Erythroblast (primary cell): ENCODE data around the gene SLC9C1.

Experiments used
- GATA1 ChIP-seq: IDR thresholded peaks from 2 replicates; pipeline ENCODE4 v1.6.1; 2011; ENCODE audit warnings: low read depth, mild to moderate bottlenecking, control low read depth, low read length, moderate library complexity
- POLR2A ChIP-seq: IDR thresholded peaks from 2 replicates; pipeline ENCODE4 v1.6.1; 2011; ENCODE audit warnings: mild to moderate bottlenecking, low read length

DNA sequence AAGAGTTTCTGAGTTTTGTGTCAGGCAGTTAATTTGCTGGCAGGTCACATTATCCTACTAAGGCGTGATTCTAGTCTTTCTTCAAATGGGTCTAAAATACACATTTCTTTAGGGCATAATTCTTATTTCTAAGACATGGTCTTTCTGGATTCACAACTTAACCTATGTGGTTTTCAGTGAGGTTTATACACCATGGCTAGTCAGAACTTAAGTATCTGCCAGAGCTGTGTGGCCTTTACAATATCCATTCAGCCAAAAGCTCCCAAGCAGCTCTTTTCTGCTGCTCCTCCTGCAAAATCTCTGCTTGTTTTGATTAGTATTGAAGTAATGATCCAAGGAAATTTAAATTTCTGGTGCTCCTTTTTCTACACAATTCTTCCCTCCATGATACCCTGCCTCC, 33.5 kb downstream of the SLC9C1 start:
- TF ChIP-seq POLR2A (no peak), GATA1 (no peak)
